Mucosa of descending colon (tissue), 3 donors: ENCODE data around the gene ZNF480. TPM values are rescaled to one million over a fixed set of nuclear protein-coding genes. Genes with fewer than 3 reads are reported as not detected.
"Not testable (repeated sequence)": the region's sequence is repeated elsewhere in the genome, so short reads cannot be mapped to it uniquely, and the experiment has no call there.

Source experiments
- ATAC-seq: fragments of 200-7000 bp; cut with Tn5 transposase; one replicate; pipeline ENCODE4 v1.9.1; 2020; ENCODE audit warnings: mild to moderate bottlenecking, moderate library complexity
- DNase-seq, 3 donors: peaks; one replicate each; pipeline ENCODE4 v3.0.0-alpha.2; 2020
- H3K36me3 ChIP-seq: fragments of 200-600 bp; one replicate; pipeline ENCODE4 v1.8.0; 2021; ENCODE audit warnings: low read depth, mild to moderate bottlenecking
- H3K4me1 ChIP-seq: fragments of 200-600 bp; one replicate; pipeline ENCODE4 v1.8.0; 2021; ENCODE audit warnings: low read depth, mild to moderate bottlenecking
- H3K4me3 ChIP-seq: fragments of 200-600 bp; one replicate; pipeline ENCODE4 v1.8.0; 2021; ENCODE audit warnings: mild to moderate bottlenecking
- H3K9me3 ChIP-seq: fragments of 200-600 bp; one replicate; pipeline ENCODE4 v1.8.0; 2021; ENCODE audit warnings: mild to moderate bottlenecking
- intact Hi-C, 2 donors: fragments of 100-400 bp; cut with DNase I in 1 of 2; cut with micrococcal nuclease in 1 of 2; formaldehyde crosslinking; loops; one replicate each; pipeline versions ENCODE4 v1.11.0 to v1.11.1; 2022; cut with DNase I, micrococcal nuclease
- total RNA-seq, 3 donors: library from RNA; stranded (reverse); fragmentation: NEBNext Ultra II Directional in 2 of 3; extraction: Animal tissue kit (Norgen Biotek cat#: 25700) in 2 of 3; gene quantifications; one replicate each; pipeline versions ENCODE4 v1.2.1 to v1.2.4, GENCODE V29; 2021 to 2023
- TF ChIP-seq, protein P1 (sequence below): fragments of 200-600 bp; IDR thresholded peaks from one replicate; pipeline ENCODE4 v1.8.0; 2022; ENCODE audit warnings: antibody characterized with exemption, mild to moderate bottlenecking
- donor health status: DM: no; HTN: no; CAD: no; lungs with moderate emphysema.
- donor health status: DM: no; HTN: no; CAD: no.
- donor health status: DM: no; HTN: yes; CAD: no.

Gene ZNF480
- total RNA-seq, 3 donors from 2014 or later: 12.8 to 16.9 (median 15.0) TPM

- Histone ChIP-seq H3K4me1 (no peaks in the 10 kb centered on the region), H3K9me3 (peaks cover 89% of the 10 kb centered on the region), H3K4me3 (no peak overlapping the region), H3K36me3 (no peaks in the 10 kb centered on the region)
- DNase-seq (peak in 1 of 3 donors; percentile 6), ATAC-seq (no peak)
- TF ChIP-seq, protein P1, sequence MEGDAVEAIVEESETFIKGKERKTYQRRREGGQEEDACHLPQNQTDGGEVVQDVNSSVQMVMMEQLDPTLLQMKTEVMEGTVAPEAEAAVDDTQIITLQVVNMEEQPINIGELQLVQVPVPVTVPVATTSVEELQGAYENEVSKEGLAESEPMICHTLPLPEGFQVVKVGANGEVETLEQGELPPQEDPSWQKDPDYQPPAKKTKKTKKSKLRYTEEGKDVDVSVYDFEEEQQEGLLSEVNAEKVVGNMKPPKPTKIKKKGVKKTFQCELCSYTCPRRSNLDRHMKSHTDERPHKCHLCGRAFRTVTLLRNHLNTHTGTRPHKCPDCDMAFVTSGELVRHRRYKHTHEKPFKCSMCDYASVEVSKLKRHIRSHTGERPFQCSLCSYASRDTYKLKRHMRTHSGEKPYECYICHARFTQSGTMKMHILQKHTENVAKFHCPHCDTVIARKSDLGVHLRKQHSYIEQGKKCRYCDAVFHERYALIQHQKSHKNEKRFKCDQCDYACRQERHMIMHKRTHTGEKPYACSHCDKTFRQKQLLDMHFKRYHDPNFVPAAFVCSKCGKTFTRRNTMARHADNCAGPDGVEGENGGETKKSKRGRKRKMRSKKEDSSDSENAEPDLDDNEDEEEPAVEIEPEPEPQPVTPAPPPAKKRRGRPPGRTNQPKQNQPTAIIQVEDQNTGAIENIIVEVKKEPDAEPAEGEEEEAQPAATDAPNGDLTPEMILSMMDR: no peak
- intact Hi-C loops: no loop called here
These were observed 34.8 kb downstream of the ZNF480 start for GRCh38 chr19:52331757-52332156.

DNA sequence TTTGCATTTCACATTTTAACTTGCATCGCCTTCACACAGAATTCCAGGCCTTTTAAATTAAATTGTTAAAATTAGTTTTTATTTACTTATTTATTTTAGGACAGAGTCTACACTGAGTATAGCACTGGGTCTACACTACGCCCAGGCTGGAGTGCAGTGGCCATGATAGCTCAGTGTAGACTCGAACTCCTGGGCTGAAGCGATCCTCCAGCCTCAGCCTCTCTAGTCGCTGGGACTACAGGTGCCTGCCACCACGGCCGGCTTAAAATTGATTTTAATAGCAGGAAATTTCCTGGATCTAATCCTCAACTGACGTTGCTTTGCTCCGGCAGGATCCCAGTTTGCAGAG, 38.8 kb downstream of the ZNF480 start:
- no peaks in the 10 kb centered on the region for H3K36me3 ChIP-seq
- H3K4me1 ChIP-seq: peaks cover 3% of the 10 kb centered on the region
- ATAC-seq: peak; percentile 21
- peak overlapping the region; percentile 50 for H3K4me3 ChIP-seq
- intact Hi-C loops: no loop called here
- TF ChIP-seq, protein P1: no peak
- no peak for DNase-seq
- H3K9me3 ChIP-seq: peaks cover 50% of the 10 kb centered on the region

DNA sequence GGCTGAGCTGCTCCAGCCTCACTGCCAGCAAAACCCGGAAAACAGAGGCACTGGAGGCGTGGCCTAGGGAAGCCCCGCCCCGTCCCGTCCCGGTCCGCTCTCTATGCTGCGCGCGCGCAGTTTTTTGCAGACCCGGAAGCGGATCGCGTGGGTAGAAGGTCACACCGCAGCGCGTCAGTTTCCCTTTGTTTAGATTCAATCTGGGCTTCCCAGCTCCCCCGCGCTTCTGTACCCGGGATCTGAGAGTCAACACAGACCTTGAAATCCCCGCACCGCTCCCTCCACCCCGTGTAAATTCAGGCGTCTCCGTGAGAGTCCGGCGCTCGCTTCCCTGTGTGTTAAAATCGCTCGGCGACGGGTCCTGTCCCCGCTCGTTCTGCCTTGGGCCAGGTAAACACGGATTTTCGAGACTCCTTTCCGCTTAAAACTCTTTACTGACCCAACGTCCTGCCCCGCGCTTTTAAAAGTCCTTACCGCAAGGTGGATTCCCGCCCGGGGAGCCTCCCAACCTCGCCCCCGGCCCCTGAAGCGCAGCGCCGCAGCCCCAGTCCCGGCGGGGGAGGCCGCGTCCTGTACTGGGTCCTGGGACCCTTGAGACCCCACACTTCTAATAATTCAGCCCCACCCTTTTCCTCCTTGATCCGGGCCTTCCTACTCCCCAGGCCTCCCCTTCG, 39.3 kb downstream of the ZNF480 start, which contains the start of gene ZNF610:
Gene ZNF610, plus strand, starts transcription at position 127 of the 674 bp plus-strand sequence. CDS start 12,930 bp downstream, outside the sequence.
- DNase-seq (peak; percentile 89 to 94 (median 93)), ATAC-seq (peak; percentile 100)
- intact Hi-C loops: no loop called here
- Histone ChIP-seq H3K4me3 (peak within 1 kb of the TSS; percentile 50), H3K4me1 (peaks cover 3% of the 10 kb centered on the region), H3K9me3 (peaks cover 45% of the 10 kb centered on the region), H3K36me3 (no peaks in the 10 kb centered on the region)
- TF ChIP-seq, protein P1: no peak

DNA sequence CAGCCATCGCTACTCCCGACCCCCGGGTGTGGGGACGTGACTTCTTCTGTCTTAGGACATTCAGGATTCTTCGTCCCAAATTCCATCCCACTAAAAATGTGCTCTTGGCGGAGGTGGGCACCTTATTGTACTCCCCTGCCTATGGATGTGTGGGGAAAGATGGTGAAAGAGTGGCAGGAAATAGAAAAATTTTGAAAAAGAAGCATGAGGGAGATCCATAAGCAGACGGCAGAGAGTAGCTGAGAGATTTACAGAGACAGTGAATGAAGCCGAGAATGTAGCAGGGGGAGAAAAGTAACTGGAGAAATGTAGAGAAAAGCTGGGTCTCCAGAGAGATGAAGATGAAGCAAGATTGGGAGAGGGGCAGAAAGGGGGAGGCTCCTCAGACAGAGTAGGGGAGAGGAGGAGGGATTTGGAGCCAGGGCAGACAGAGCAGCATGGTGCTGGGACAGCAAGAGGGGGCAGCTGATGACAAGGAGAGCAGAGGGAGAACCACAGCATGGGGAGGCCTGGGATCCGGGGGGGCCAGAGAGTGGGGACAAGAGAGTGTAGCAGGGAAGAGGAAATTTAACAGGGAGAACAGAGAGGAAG, 39.9 kb downstream of the ZNF480 start:
- peaks cover 3% of the 10 kb centered on the region for H3K4me1 ChIP-seq
- peak overlapping the region; percentile 50 for H3K4me3 ChIP-seq
- TF ChIP-seq, protein P1: no peak
- ATAC-seq: no peak
- no peaks in the 10 kb centered on the region for H3K36me3 ChIP-seq
- H3K9me3 ChIP-seq: peaks cover 45% of the 10 kb centered on the region
- intact Hi-C loops: no loop called here
- no peak for DNase-seq

DNA sequence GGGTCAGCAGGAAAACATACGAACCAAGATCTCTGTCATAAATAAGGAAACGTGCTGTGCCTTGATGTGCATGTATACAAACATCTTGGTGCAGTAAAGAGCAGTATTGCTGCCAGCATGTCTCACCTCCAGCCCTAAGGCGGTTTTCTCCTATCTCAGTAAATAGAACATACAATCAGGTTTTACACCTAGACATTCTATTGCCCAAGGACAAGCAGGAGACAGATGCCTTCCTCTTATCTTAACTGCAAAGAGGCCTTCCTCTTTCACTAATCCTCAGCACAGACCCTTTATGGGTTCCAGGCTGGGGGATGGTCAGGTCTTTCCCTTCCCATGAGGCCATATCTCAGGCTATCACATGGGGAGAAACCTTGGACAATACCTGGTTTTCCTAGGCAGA, 42.1 kb downstream of the ZNF480 start:
- H3K9me3 ChIP-seq: peaks cover 28% of the 10 kb centered on the region
- ATAC-seq, intact Hi-C loops, DNase-seq, H3K36me3 ChIP-seq, H3K4me3 ChIP-seq, H3K4me1 ChIP-seq: not testable (repeated sequence)

DNA sequence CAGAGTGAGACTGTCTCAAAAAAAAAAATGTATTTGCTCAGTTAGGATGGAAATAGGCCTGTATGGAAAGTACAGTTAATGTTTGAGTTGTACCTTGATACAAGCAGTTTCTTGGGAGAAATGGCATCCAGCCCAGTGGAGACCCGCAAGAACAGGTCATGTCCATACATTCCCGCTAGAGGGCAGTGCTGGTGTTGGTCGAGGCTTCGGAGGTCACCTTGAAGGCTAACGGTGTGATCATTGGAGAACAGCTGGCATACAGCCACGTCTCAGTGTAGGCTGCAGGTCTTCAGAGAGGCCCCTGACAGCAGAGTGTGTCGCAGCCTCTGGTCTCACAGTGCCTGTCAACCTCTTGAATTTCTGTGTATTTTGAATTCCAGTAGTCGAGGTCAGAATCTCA, 46.6 kb downstream of the ZNF480 start:
- H3K4me3 ChIP-seq: no peak overlapping the region
- H3K9me3 ChIP-seq: peaks cover 25% of the 10 kb centered on the region
- intact Hi-C loops: no loop called here
- TF ChIP-seq, protein P1: no peak
- DNase-seq: peak in 2 of 3 donors; percentile 24 to 37
- no peak for ATAC-seq
- H3K4me1 ChIP-seq: no peaks in the 10 kb centered on the region
- no peaks in the 10 kb centered on the region for H3K36me3 ChIP-seq
